ACC112 (cell line): ENCODE results near the gene DOK5.
"Not testable (repeated sequence)": the region's sequence is repeated elsewhere in the genome, so short reads cannot be mapped to it uniquely, and the experiment has no call there.

Source experiments
- H2AFZ ChIP-seq: fragments of 200-600 bp; sonication (generic); one replicate; pipeline ENCODE4 v1.6.0; 2017; ENCODE audit warnings: antibody characterized with exemption, low read length; ENCODE audit not compliant: unreplicated experiment
- H3K27ac ChIP-seq: fragments of 200-600 bp; sonication (generic); 2 replicates; pipeline ENCODE4 v1.5.1; 2014; ENCODE audit warnings: low read depth, mild to moderate bottlenecking, antibody characterized with exemption, low read length, moderate library complexity
- H3K27me3 ChIP-seq: fragments of 200-600 bp; sonication (generic); 2 replicates; pipeline ENCODE4 v1.6.1; 2014; ENCODE audit warnings: mild to moderate bottlenecking, antibody characterized with exemption, low read length, moderate library complexity, mixed read lengths; ENCODE audit not compliant: insufficient read depth
- H3K36me3 ChIP-seq: fragments of 200-600 bp; sonication (generic); 2 replicates; pipeline ENCODE4 v1.6.1; 2016; ENCODE audit warnings: mild to moderate bottlenecking, antibody characterized with exemption, low read length, moderate library complexity, mixed read lengths; ENCODE audit not compliant: insufficient read depth
- H3K4me1 ChIP-seq: fragments of 200-600 bp; sonication (generic); one replicate; pipeline ENCODE4 v1.6.1; 2016; ENCODE audit warnings: low read length, mixed read lengths; ENCODE audit not compliant: insufficient read depth, unreplicated experiment, control insufficient read depth
- H3K4me3 ChIP-seq: fragments of 200-600 bp; sonication (generic); 2 replicates; pipeline ENCODE4 v1.5.1; 2014; ENCODE audit warnings: mild to moderate bottlenecking, low read depth, low read length
- H3K79me2 ChIP-seq: fragments of 200-600 bp; sonication (generic); one replicate; pipeline ENCODE4 v1.6.0; 2016; ENCODE audit warnings: low read length; ENCODE audit not compliant: control insufficient read depth, unreplicated experiment, insufficient read depth

The DOK5 gene

GRCh38 chr20:54470697-54471096 lies 4.7 kb upstream of the DOK5 start:
- Histone ChIP-seq H2AFZ (no peak overlapping the region), H3K79me2 (no peaks in the 10 kb centered on the region), H3K36me3 (no peaks in the 10 kb centered on the region), H3K27me3 (no peaks in the 10 kb centered on the region), H3K4me1 (no peaks in the 10 kb centered on the region), H3K27ac (no peak overlapping the region), H3K4me3 (no peak overlapping the region)

DNA sequence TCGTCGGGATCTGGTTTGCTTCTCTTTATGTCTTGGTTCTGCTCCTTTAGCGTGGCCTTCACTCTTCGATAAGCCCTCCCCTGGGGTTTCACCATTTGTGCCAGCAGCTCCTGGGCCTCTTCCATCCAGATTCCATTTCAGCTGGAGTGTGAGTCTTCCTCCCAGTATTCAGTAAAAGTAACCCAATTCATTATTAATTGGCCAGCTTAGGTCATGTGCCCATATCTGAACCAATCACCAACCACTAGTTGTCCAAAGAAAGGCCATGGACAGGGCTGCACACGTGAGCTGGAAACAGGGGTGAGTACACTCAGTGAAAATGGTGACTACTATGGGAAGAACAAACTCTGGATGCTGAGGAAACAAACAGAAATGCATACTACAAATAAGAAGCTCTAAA lies 2.8 kb upstream of the DOK5 start:
- Histone ChIP-seq H3K79me2 (no peaks in the 10 kb centered on the region), H3K27me3 (no peaks in the 10 kb centered on the region), H3K27ac (no peak overlapping the region), H2AFZ (no peak overlapping the region), H3K4me3 (no peak overlapping the region), H3K4me1 (peaks cover 3% of the 10 kb centered on the region), H3K36me3 (no peaks in the 10 kb centered on the region)

GRCh38 chr20:54473340-54473739 lies 2.1 kb upstream of the DOK5 start:
- H3K4me3 ChIP-seq: no peak overlapping the region
- no peak overlapping the region for H3K27ac ChIP-seq
- no peak overlapping the region for H2AFZ ChIP-seq
- peaks cover 4% of the 10 kb centered on the region for H3K79me2 ChIP-seq
- peaks cover 10% of the 10 kb centered on the region for H3K4me1 ChIP-seq
- H3K27me3 ChIP-seq: no peaks in the 10 kb centered on the region
- no peaks in the 10 kb centered on the region for H3K36me3 ChIP-seq

DNA sequence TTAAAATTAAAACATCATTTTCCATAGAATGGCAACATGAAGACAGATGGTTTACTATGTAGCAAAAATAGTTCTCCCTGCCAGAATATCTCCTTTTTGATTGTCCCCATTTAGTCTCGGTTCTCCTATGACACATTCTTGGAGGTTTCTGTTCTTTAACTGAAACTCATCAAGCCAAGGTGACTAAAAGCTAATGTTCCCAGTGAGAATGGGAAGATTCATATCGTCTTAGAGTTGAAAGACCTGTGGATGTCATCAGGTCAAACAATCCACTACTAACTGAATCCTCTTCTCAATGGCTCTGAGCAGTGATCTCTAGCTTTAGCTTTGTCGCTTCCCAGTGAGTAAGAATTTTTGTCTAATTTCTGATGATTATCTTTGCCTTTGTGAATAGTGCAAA lies 1.3 kb upstream of the DOK5 start:
- Histone ChIP-seq H3K79me2 (peaks cover 7% of the 10 kb centered on the region), H3K27ac (no peak overlapping the region), H3K36me3 (no peaks in the 10 kb centered on the region), H3K4me1 (peaks cover 13% of the 10 kb centered on the region), H3K27me3 (no peaks in the 10 kb centered on the region), H2AFZ (no peak overlapping the region), H3K4me3 (no peak overlapping the region)

DNA sequence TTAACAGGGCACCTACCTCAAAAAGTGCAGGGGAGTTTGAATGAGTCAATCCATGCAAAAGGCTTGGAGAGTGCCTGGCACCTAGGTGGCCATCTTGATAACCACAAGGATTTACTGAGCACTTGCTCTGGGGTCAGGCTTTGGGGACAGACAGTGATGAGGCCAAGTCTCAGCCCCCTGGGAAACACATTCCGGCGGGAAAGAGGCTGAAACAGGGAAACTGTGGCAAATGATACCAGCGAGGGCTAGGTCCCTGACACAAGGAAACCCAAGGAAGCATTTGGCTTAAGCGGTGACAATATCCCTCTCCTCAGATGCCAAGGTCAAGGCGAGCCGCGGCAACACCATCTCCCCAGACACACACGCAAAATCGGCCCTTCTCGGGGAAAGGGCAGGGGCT lies 527 bp upstream of the DOK5 start:
- H3K27me3 ChIP-seq: no peaks in the 10 kb centered on the region
- peaks cover 13% of the 10 kb centered on the region for H3K4me1 ChIP-seq
- H3K79me2 ChIP-seq: peaks cover 7% of the 10 kb centered on the region
- no peak overlapping the region for H2AFZ ChIP-seq
- H3K36me3 ChIP-seq: no peaks in the 10 kb centered on the region
- H3K4me3 ChIP-seq: peak overlapping the region; percentile 88
- H3K27ac ChIP-seq: no peak overlapping the region

GRCh38 chr20:54476169-54477009 lies 996 bp downstream of the DOK5 start:
- H2AFZ ChIP-seq: peak overlapping the region; percentile 37
- H3K4me3 ChIP-seq: peak overlapping the region; percentile 88
- H3K27me3 ChIP-seq: no peaks in the 10 kb centered on the region
- peaks cover 7% of the 10 kb centered on the region for H3K79me2 ChIP-seq
- H3K27ac ChIP-seq: no peak overlapping the region
- no peaks in the 10 kb centered on the region for H3K36me3 ChIP-seq
- peaks cover 13% of the 10 kb centered on the region for H3K4me1 ChIP-seq

- H3K79me2 ChIP-seq: peaks cover 7% of the 10 kb centered on the region
- H2AFZ ChIP-seq: peak overlapping the region; percentile 37
- peak overlapping the region; percentile 88 for H3K4me3 ChIP-seq
- no peaks in the 10 kb centered on the region for H3K27me3 ChIP-seq
- peaks cover 13% of the 10 kb centered on the region for H3K4me1 ChIP-seq
- H3K27ac ChIP-seq: no peak overlapping the region
- no peaks in the 10 kb centered on the region for H3K36me3 ChIP-seq
Measured at GRCh38 chr20:54477191-54477955, 2.0 kb downstream of the DOK5 start.

DNA sequence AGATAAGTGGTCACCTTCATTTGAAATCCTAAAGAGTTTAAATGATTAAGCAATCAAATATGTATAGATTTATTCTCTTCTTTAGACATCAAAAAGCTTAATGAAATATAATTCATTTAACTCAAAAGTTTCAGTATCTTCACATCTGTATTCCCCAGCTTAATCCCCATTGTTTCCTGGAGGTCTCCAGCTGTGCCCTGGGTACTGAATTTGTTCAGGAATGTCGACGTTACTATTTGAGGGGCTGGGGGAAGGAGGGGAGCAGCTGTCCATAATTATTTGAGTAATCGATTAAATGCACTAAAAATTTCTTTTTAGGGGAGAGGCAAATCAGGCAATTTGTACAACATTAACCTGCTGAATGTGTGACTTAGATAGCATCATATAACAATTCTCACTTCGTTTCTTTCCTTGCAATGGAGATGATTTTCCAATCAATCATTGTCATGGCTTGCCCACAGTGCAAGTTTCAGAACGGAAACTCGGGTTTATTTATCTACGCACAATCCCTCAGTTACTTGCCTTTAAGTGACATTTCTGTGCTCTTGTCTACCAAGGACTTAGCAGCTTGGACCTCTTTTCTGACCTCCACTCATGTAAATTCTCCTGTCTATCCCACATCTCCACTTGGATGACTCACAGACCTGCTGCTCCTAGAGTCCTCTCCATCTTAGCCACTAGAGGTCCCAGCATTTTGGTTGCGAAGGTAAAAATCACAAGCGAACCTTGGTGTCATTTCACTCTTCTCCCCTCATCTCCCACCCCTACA lies 3.9 kb downstream of the DOK5 start:
- Histone ChIP-seq H3K79me2 (peaks cover 7% of the 10 kb centered on the region), H3K4me3 (no peak overlapping the region), H3K27me3 (no peaks in the 10 kb centered on the region), H3K27ac (no peak overlapping the region), H3K4me1 (peaks cover 13% of the 10 kb centered on the region), H2AFZ (no peak overlapping the region), H3K36me3 (no peaks in the 10 kb centered on the region)

GRCh38 chr20:54479937-54480336 lies 4.5 kb downstream of the DOK5 start:
- not testable (repeated sequence) for H3K79me2 ChIP-seq, H3K27me3 ChIP-seq, H3K36me3 ChIP-seq, H2AFZ ChIP-seq, H3K4me3 ChIP-seq, H3K27ac ChIP-seq
- peaks cover 13% of the 10 kb centered on the region for H3K4me1 ChIP-seq

- peaks cover 13% of the 10 kb centered on the region for H3K4me1 ChIP-seq
- H3K4me3 ChIP-seq: no peak overlapping the region
- H3K27ac ChIP-seq: no peak overlapping the region
- H3K36me3 ChIP-seq: no peaks in the 10 kb centered on the region
- peaks cover 7% of the 10 kb centered on the region for H3K79me2 ChIP-seq
- no peaks in the 10 kb centered on the region for H3K27me3 ChIP-seq
- H2AFZ ChIP-seq: no peak overlapping the region
Measured at GRCh38 chr20:54481442-54481841, 6.0 kb downstream of the DOK5 start.
